Stimulated activated CD8-positive, alpha-beta memory T cell treated with anti-CD3 and anti-CD28 coated beads, Interleukin-7, amount 100 ng/mL, for 48 hours (primary cell): ENCODE data around the gene RAB10.
A peak's percentile ranks its signal among the peaks of the same experiment; 100 is the strongest.

Experiments used
- DNase-seq, 2 donors: peaks; one replicate each; pipeline ENCODE4 v3.0.0-alpha.2; 2020; ENCODE audit warnings: low read depth in 1 of 2; ENCODE audit errors: extremely low read depth in 1 of 2

Gene RAB10

DNA sequence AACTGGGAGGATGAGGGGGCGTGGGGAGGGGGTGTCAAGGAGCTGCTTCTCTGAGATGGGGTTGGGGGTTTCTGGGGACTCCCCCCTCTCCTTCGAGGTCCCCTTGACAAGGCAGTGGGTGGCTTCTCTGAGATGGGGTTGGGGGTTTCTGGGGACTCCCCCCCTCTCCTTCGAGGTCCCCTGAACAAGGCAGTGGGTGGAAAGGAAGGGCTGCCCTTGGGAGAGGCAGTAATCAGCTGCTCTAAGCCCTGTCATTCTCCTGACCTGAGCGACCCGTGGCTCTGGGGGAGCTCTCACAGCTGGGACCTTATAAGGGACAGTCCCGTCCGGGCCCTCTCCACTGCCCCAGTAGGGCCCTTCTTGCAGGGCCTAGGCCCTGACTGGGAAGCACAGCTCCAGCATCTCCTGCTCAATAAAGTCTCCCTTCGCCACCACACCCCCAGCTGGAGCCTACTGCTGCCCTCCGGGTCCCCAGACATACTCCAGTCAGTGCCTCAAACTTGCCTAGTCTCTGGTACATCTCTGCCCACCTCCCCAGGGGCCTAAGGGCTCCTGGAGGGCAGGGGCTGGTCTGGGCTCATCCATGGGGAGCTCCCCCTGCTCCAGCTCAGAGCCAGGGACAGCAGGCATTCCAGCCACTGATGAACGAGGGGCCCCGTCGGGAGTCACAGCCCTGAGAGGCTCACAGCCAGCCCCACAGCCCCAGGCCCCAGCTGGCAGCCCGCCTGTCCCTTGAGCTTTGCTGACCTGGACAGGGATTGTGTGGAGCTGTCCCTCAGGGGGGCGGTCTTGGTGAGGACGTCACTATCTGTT is 141.8 kb downstream of the RAB10 start:
- no peak for DNase-seq

DNA sequence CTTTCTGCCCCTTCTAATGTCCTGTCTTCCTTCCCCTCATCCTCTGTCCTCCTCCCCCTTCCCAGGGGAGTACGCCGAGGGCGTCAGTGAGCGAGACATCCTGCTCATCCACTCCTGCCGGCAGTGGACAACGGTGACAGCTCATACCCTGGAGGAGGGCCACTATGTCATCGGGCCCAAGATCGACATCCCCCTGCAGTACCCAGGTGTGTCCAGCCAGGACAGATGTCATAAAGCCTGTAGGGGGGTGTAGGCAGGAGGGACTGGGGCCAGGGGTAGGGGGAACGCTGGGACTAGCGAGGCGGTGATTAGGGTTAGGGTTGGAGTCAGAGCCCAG is 142.4 kb downstream of the RAB10 start:
- DNase-seq, result no peak

DNA sequence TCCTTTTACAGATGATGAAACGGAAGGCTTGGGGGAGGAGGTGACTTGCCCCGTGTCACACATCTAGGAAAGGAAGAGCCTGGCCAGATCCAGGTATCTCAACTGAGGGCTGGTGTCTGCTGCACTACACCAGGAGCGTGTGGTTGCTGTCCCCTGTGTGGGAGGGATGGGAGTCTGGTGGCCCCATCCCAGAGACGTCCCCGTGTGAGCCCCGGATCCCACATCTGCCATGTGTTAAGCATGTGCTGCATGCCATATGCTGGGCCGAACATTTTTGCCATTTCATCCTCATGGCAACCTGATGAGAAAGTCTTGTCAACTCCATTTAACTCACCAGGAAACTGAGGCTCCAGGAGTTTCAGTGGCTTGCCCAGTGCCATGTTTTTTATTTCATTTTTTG is 143.2 kb downstream of the RAB10 start:
- DNase-seq, result no peak

DNA sequence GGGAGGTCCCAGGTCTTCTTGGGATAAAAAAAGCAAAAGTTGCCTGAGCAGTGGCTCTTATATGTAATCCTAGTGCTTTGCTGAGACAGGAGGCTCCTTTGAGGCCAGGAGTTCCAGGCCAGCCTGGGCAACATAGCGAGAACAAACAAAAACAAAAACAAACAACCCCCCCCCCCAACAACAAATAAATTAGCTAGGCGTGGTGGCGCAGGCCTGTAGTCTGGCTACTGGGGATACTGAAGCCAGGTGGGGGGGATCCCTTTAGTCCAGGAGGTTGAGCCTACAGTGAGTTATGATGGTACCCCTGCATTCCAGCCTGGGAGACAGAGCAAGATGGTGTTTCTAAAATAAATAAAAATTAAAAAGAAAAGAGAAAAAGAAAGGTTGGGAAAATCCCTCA is 144.4 kb downstream of the RAB10 start:
- no peak for DNase-seq

DNA sequence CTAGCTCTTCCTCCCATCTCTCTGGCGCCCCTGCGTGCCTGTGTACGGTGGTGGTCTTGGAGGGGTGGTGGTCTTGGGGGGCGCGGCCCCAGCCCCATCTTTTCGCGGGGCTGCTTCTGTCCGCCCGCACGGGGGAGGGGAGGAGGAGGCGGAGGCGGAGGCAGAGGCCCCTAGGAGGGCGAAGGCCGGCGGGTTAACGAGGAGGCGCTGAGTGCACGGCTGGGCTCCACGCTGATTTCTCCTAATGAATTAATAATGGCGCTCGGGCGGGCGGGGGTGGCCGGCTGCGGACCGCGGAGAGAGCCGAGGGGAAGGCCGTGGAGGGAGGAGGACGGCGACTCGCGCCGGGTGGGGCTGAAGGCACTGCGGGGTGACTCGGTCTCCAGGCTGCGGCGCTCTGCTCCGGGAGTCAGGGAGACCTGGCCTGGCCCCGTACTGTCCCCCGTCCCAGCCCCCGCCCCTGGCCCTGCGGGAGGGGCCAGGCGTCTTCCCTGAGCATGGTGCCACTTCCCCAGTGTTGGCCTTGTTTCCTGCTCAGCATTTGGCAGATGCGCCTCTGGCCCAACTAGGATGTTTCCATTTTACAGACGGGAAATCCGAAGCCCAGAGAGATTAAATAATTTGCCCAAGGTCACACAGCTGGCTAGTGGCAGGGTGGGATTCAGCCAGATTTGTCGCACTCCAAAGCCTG is 145.0 kb downstream of the RAB10 start:
- no peak for DNase-seq

DNA sequence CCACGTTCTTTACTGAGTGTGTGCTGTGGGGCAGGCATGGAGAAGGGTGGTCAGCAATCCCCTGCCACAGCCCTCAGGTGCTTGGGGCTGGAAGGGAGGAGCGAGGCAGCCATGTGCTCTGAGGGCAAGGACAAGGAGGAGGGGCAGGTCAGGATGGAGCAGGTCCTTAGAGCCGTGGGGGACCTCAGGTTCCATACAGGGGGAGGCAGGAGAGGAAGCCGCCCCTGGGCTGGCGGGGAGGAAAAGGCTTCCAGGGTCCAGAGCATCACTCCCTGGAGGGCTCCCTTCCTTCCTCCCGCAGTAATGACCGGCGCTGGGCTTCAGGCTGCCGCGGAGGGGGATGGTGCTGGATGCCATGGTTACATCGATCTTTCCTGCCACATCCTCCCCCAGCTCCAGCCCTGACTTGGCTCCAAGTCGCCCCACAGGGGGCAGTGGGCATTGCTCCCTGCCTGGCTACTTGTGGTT is 145.6 kb downstream of the RAB10 start:
- no peak for DNase-seq

DNA sequence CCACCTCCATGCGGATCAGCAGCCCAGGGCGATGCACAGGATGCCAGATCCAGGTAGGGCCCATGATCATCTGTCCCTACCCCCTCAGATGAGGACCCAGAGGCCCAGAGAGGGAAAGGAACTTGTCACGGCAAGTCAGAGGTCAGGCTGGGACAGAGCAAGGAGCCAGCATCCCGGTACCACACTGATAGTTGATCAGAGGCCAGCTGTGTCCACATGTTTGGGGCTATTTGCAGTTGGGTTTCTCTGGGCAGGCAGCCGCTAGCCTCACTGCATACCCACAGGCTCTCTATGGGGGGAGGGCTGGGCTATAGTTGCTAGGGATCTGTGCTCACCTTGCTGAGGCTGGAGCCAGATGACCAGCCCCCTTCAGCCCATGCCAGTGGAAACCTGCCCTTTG is 148.6 kb downstream of the RAB10 start:
- no peak for DNase-seq

DNA sequence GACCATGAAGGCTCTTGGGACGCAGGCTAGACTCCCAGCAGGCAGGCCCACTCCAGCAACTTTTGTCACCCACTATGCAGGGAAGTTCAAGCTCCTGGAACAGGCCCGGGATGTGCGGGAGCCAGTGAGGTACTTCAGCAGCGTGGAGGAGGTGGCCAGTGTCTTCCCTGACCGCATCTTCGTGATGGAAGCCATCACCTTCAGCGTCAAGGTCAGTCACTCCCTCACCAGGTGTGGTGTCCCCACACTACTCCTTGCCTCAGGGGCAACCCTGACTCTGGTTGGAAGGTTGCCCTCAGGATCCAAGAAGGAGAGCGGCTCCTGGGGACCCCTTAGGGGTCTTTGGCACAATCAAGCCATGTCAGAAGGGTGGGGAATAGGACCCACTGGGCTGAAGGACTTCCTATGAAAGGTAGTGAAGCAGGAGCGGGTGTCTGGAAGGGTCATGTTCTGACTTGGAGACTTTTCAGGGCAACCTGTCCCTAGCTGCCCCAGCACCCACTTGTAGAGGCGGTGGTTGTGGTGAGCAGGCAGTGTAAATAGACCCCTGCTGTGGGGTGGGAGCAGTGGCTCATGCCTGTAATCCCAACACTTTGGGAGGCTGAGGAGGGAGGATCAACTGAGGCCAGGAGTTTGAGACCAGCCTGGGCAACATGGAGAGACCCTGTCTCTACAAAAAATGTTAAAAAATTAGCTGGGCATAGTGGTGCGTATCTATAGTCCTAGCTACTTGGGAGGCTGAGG is 149.2 kb downstream of the RAB10 start:
- no peak for DNase-seq

DNA sequence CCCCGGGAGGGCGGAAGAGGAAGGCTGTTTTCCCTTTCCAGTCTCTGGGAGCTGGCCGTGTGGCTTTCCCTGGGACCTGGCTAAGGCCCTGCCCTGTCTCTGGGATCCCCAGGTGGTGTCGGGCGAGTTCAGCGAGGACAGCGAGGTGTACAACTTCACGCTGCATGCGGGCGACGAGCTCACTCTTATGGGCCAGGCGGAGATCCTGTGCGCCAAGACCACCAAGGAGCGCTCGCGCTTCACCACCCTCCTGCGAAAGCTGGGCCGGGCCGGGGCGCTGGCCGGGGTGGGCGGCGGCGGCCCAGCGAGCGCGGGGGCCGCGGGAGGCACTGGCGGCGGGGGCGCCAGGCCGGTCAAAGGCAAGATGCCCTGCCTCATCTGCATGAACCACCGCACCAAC is 150.2 kb downstream of the RAB10 start:
- DNase-seq, result no peak

DNA sequence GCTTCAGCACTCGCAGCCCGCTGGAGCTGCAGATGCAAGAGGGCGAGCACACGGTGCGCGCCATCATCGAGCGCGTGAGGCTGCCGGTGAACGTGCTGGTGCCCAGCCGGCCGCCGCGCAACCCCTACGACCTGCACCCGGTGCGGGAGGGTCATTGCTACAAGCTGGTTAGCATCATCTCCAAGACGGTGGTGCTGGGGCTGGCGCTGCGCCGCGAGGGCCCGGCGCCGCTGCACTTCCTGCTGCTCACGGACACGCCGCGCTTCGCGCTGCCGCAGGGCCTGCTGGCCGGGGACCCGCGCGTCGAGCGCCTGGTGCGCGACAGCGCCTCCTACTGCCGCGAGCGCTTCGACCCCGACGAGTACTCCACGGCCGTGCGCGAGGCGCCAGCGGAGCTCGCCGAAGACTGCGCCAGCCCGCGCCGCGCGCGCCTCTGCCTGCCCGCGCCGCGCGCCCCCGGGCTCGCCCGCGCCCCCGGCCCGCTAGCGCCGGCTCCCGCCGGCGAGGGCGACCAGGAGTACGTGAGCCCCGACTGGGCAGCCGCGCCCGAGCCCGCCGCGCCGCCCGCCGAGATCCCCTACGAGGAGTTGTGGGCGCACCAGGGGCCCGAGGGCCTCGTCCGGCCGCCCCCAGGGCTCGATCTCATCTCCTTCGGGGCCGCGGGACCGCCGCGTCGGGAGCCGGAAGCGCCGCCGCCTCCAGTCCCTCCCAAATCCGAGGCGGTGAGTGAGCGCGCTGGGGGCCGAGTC is 150.8 kb downstream of the RAB10 start:
- peak; percentile 58 to 68 for DNase-seq

DNA sequence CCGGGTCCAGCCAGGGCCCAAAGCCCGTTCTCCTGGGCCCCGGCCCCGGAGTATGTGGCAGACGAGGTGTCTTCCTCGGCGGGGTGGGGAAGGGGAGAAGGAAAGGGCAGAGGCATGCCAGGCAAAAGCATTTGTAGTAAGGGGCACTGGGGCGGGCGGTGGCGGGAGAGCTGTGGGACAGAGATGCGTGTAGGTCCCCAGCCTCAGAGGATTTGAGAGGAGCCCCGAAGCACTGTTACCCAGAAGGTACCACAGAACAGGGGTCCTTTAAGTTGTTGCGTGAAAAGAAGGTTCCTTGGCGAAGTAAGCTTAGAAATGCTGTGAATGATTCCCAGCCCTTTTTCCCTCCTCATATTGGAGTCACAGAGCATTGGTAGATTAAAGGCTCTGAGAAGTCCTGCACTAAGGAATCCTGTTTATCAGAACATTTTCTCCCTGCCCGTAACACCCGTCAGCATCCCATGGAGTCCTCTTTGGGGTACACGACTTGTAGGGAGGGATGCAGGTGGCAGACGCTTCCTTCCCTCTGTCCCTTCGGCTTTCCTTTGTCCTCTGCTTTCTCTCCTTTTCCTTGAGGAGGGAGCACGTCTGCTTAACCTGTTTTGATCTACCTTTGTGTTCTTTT is 151.5 kb downstream of the RAB10 start:
- no peak for DNase-seq

DNA sequence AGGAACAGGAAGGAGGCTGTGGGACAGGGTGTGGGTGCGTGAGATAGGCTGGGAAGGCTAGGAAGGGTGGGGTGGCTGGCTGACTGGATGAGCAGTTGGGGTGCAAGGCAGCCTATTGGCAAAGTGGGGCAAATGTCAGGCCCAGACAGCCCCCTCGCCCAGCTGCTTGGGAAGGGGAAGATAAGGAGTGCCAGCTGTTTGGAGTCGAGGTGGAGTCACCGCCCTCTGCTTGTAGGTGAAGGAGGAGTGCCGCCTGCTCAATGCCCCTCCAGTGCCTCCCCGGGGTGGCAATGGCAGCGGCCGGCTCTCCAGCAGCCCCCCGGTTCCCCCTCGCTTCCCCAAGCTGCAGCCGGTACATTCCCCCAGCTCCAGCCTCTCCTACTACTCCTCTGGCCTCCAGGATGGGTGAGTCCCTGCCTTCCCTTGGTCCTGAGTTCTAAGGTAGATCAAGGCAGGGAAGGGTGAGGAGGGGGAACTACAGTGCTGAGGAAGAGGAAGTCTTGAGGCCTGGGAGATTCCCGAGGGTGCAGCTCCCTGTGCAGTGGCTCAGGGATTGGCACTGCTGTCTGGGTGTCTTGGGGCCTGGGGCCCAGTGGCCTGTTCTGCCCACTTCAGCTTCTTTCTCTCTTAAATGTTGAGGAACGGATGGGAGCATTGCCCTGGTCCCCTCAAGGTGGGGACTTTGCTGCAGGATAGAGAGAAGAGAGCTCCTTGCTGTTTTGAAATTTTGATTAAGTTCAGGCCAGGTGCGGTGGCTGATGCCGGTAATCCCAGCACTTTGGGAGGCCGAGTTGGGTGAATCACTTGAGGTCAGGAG is 152.3 kb downstream of the RAB10 start:
- DNase-seq, result no peak
